ENCODE results near the gene TTLL11.

TTLL11 gene

GRCh38 chr9:121880343-121880898, 212.7 kb downstream of the TTLL11 start:
- no peak for DNase-seq (ENCODE audit: low spot score)

GRCh38 chr9:121878271-121878822, 214.8 kb downstream of the TTLL11 start:
- DNase-seq (ENCODE audit: low spot score) = no peak

- no peak for DNase-seq (ENCODE audit: low spot score)
These were observed 216.3 kb downstream of the TTLL11 start for GRCh38 chr9:121876658-121877271.

- no peak for DNase-seq (ENCODE audit: low spot score)
These were observed 216.9 kb downstream of the TTLL11 start for GRCh38 chr9:121876255-121876654.

GRCh38 chr9:121874524-121874923, 218.6 kb downstream of the TTLL11 start:
- DNase-seq (ENCODE audit: low spot score) = no peak

GRCh38 chr9:121871431-121872025, 221.6 kb downstream of the TTLL11 start:
- DNase-seq (ENCODE audit: low spot score) = no peak

- DNase-seq (ENCODE audit: low spot score) = no peak
These were observed 222.8 kb downstream of the TTLL11 start for GRCh38 chr9:121870271-121870670.

- no peak for DNase-seq (ENCODE audit: low spot score)
These were observed 224.5 kb downstream of the TTLL11 start for GRCh38 chr9:121868626-121869025.

- no peak for DNase-seq (ENCODE audit: low spot score)
These were observed 226.2 kb downstream of the TTLL11 start for GRCh38 chr9:121866927-121867326.

- DNase-seq (ENCODE audit: low spot score) = no peak
These were observed 227.2 kb downstream of the TTLL11 start for GRCh38 chr9:121865884-121866283.

GRCh38 chr9:121865060-121865459, 228.0 kb downstream of the TTLL11 start:
- DNase-seq (ENCODE audit: low spot score) = no peak

GRCh38 chr9:121863955-121864354, 229.2 kb downstream of the TTLL11 start:
- no peak for DNase-seq (ENCODE audit: low spot score)

- DNase-seq (ENCODE audit: low spot score) = no peak
These were observed 230.5 kb downstream of the TTLL11 start for GRCh38 chr9:121862371-121863332.

GRCh38 chr9:121861501-121862180, 231.5 kb downstream of the TTLL11 start:
- peak; percentile 51 for DNase-seq (ENCODE audit: low spot score)

GRCh38 chr9:121860744-121861143, 232.4 kb downstream of the TTLL11 start:
- no peak for DNase-seq (ENCODE audit: low spot score)

- no peak for DNase-seq (ENCODE audit: low spot score)
These were observed 232.9 kb downstream of the TTLL11 start for GRCh38 chr9:121860213-121860612.

- DNase-seq (ENCODE audit: low spot score) = no peak
These were observed 233.5 kb downstream of the TTLL11 start for GRCh38 chr9:121859646-121860045.

GRCh38 chr9:121858788-121859187, 234.3 kb downstream of the TTLL11 start:
- DNase-seq (ENCODE audit: low spot score) = no peak

GRCh38 chr9:121857928-121858327, 235.2 kb downstream of the TTLL11 start:
- no peak for DNase-seq (ENCODE audit: low spot score)

- no peak for DNase-seq (ENCODE audit: low spot score)
These were observed 237.6 kb downstream of the TTLL11 start for GRCh38 chr9:121855476-121855875.

GRCh38 chr9:121853617-121854395, 239.3 kb downstream of the TTLL11 start:
- DNase-seq (ENCODE audit: low spot score) = no peak

Measured in kidney capillary endothelial cell (primary cell).